Stomach (tissue), 4 donors: ENCODE data around the gene AWAT2.

ENCODE experiments used
- EP300 ChIP-seq: sonication (generic); formaldehyde crosslinking; IDR thresholded peaks from one replicate; pipeline ENCODE4 v1.6.1; 2017; ENCODE audit warnings: antibody characterized with exemption
- POLR2A ChIP-seq, 4 donors: fragments of 450-650 bp; IDR thresholded peaks; one replicate each; pipeline ENCODE4 v1.6.1; 2016; ENCODE audit warnings: antibody characterized with exemption in 4 of 4, control low read depth in 2 of 4, mild to moderate bottlenecking in 1 of 4, moderate library complexity in 1 of 4
- TF ChIP-seq, protein P1 (sequence below), 7 experiments: fragments of 450-650 bp in 4 of 7; fragments of 200-600 bp in 3 of 7; sonication (generic) in 3 of 7; IDR thresholded peaks; one replicate each; pipeline ENCODE4 v1.5.1; 2016 to 2019; ENCODE audit warnings: antibody characterized with exemption in 7 of 7, control low read depth in 2 of 7, mild to moderate bottlenecking in 1 of 7

DNA sequence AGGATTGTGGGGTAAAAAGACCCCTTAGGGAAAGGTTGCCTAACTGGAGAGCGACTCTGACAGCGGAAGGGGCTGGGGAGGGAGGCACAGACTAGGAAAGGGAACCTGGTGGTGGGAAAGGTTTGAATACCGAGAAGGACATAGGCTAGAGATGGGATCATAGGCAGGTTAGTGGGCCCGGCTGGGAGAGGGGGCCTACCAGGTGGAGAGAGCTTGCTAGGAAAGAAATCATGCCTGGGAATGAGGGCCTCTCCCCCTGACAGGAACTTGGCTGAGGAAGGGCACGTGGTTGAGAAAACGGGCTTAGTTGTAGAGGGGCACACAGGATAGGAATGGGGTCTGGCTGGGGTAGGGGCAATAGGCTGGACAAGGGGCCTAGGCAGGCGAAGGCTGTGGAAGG is 16.9 kb upstream of the AWAT2 start:
- TF ChIP-seq, protein P1, sequence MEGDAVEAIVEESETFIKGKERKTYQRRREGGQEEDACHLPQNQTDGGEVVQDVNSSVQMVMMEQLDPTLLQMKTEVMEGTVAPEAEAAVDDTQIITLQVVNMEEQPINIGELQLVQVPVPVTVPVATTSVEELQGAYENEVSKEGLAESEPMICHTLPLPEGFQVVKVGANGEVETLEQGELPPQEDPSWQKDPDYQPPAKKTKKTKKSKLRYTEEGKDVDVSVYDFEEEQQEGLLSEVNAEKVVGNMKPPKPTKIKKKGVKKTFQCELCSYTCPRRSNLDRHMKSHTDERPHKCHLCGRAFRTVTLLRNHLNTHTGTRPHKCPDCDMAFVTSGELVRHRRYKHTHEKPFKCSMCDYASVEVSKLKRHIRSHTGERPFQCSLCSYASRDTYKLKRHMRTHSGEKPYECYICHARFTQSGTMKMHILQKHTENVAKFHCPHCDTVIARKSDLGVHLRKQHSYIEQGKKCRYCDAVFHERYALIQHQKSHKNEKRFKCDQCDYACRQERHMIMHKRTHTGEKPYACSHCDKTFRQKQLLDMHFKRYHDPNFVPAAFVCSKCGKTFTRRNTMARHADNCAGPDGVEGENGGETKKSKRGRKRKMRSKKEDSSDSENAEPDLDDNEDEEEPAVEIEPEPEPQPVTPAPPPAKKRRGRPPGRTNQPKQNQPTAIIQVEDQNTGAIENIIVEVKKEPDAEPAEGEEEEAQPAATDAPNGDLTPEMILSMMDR (IDR thresholded peaks at IDR 0.05) = no peak
- TF ChIP-seq EP300 = no peak
- TF ChIP-seq POLR2A (IDR thresholded peaks at IDR 0.05) = no peak
